ENCODE measurements around the gene KDM6A. TPM values are rescaled to one million over a fixed set of nuclear protein-coding genes. Genes with fewer than 3 reads are reported as not detected.

Gene KDM6A
- total and polyA plus RNA-seq, 2 of the 13 experiments (the other 11 are each of a cell fraction or from before 2014, with no cell fraction given) = 16.7 to 18.2 TPM

- no TSS peak for BruUV-seq (replicated peaks)
- Histone ChIP-seq H4K20me1 (ENCODE audit: insufficient read depth, low read length) (peaks cover 26% of the 10 kb centered on the region; the same call in 1 of the 2 replicates), H3K4me3 (replicated peaks in 1 of 3; ENCODE audit: insufficient read depth in 1 of 3, low read depth in 2 of 3, low read length in 3 of 3) (no peak overlapping the region), H3K4me1 (ENCODE audit: insufficient read depth, low read length) (peaks cover 51% of the 10 kb centered on the region), H2AFZ (ENCODE audit: low read length) (no peak overlapping the region), H3K4me2 (ENCODE audit: low read depth, low read length) (no peak overlapping the region), H3K36me3 (replicated peaks in 1 of 2; ENCODE audit: control insufficient read depth in 1 of 2, insufficient read depth in 2 of 2, low read length in 2 of 2) (no peaks in the 10 kb centered on the region), H3K27ac (ENCODE audit: extremely low read length, insufficient read depth, low read length) (no peak overlapping the region), H3K9me3 (ENCODE audit: low read length) (no peaks in the 10 kb centered on the region), H3K79me2 (ENCODE audit: insufficient read depth, low read length) (peaks cover 93% of the 10 kb centered on the region), H3K27me3 (ENCODE audit: control insufficient read depth in 1 of 2, insufficient read depth in 2 of 2, low read length in 2 of 2) (no peaks in the 10 kb centered on the region), H3K9ac (ENCODE audit: insufficient read depth, low read depth, low read length) (no peak overlapping the region)
- intact Hi-C loops (cut with micrococcal nuclease; ENCODE audit: unreplicated experiment) (no loop called here), in situ Hi-C loops (cut with HindIII; ENCODE audit: extremely low pct_ligation_motif_present, low pct_unique_long_range_greater_than_20kb) (no loop called here)
- DNase-seq (ENCODE audit: low spot score) (no peak), FAIRE-seq (no peak), ATAC-seq (no peak; the same call in 2 of the 3 replicates)
- no peak for TF ChIP-seq ZBTB37 (CRISPR knock-in tag; IDR thresholded peaks at IDR 0.05)
- no peak for TF ChIP-seq HNRNPLL (IDR thresholded peaks at IDR 0.05; ENCODE audit: low read depth, low read length, poor library complexity, severe bottlenecking)
- WGBS (ENCODE audit: low lambda C conversion rate) = 93% methylated on average over 5 of the region's 5 CpGs
- ChIA-PET POLR2A (no interaction called here), CTCF (ENCODE audit: low intra/inter-chr PET ratio, low total read pairs) (no interaction called here)
Observed at GRCh38 chrX:44935640-44936039, 62.7 kb downstream of the KDM6A start.

- no peak overlapping the region for H3K4me3 ChIP-seq (replicated peaks in 1 of 3; ENCODE audit: insufficient read depth in 1 of 3, low read depth in 2 of 3, low read length in 3 of 3)
- intact Hi-C loops (cut with micrococcal nuclease; ENCODE audit: unreplicated experiment) (no loop called here), in situ Hi-C loops (cut with HindIII; ENCODE audit: extremely low pct_ligation_motif_present, low pct_unique_long_range_greater_than_20kb) (no loop called here)
- peaks cover 26% of the 10 kb centered on the region; the same call in 1 of the 2 replicates for H4K20me1 ChIP-seq (ENCODE audit: insufficient read depth, low read length)
- H3K4me2 ChIP-seq (ENCODE audit: low read depth, low read length) = no peak overlapping the region
- H3K4me1 ChIP-seq (ENCODE audit: insufficient read depth, low read length) = peaks cover 51% of the 10 kb centered on the region
- no peak for TF ChIP-seq CSRNP1 (CRISPR knock-in tag; IDR thresholded peaks at IDR 0.05)
- no peak for TF ChIP-seq ZIK1 (CRISPR knock-in tag; IDR thresholded peaks at IDR 0.05; ENCODE audit: borderline replicate concordance, low read depth)
- TF ChIP-seq ZFP91 (CRISPR knock-in tag; IDR thresholded peaks at IDR 0.05; ENCODE audit: borderline replicate concordance) = peak; percentile 38; the same call in 1 of the 2 replicates
- TF ChIP-seq ZNF562 (CRISPR knock-in tag; IDR thresholded peaks at IDR 0.05; ENCODE audit: borderline replicate concordance) = no peak
- no peak for TF ChIP-seq ZNF574 (CRISPR knock-in tag; IDR thresholded peaks at IDR 0.05)
- H2AFZ ChIP-seq (ENCODE audit: low read length) = no peak overlapping the region
- no peak overlapping the region for H3K9ac ChIP-seq (ENCODE audit: insufficient read depth, low read depth, low read length)
- no peaks in the 10 kb centered on the region for H3K27me3 ChIP-seq (ENCODE audit: control insufficient read depth in 1 of 2, insufficient read depth in 2 of 2, low read length in 2 of 2)
- DNase-seq (ENCODE audit: low spot score) (no peak), ATAC-seq (no peak), FAIRE-seq (peak; percentile 37)
- 31% methylated on average over 1 of the region's 2 CpGs for WGBS (ENCODE audit: low lambda C conversion rate)
- POLR2A ChIA-PET = no interaction called here
- H3K27ac ChIP-seq (ENCODE audit: extremely low read length, insufficient read depth, low read length) = no peak overlapping the region
- no peaks in the 10 kb centered on the region for H3K9me3 ChIP-seq (ENCODE audit: low read length)
- no peaks in the 10 kb centered on the region for H3K36me3 ChIP-seq (replicated peaks in 1 of 2; ENCODE audit: control insufficient read depth in 1 of 2, insufficient read depth in 2 of 2, low read length in 2 of 2)
- CTCF ChIA-PET (ENCODE audit: low intra/inter-chr PET ratio, low total read pairs) = no interaction called here
- no TSS peak for BruUV-seq (replicated peaks)
- peaks cover 80% of the 10 kb centered on the region for H3K79me2 ChIP-seq (ENCODE audit: insufficient read depth, low read length)
Observed at GRCh38 chrX:44937606-44938005, 64.6 kb downstream of the KDM6A start.
